Sigmoid colon (tissue), 7 donors: Measurements from ENCODE around the gene SLC26A8. TPM values are rescaled to one million over a fixed set of nuclear protein-coding genes. Genes with fewer than 3 reads are reported as not detected.

ENCODE experiments used
- DNase-seq: peaks from one replicate; pipeline ENCODE4 v3.0.0-alpha.2; 2019
- H3K27ac ChIP-seq, 4 donors: fragments of 200-600 bp; sonication (generic); one replicate each; pipeline ENCODE4 v1.5.1; 2016 to 2019; ENCODE audit warnings: mild to moderate bottlenecking in 1 of 4
- H3K27me3 ChIP-seq, 3 donors: fragments of 200-600 bp; sonication (generic); one replicate each; pipeline ENCODE4 v1.5.1; 2019; ENCODE audit warnings: mild to moderate bottlenecking in 1 of 3
- H3K36me3 ChIP-seq, 4 donors: fragments of 200-600 bp; sonication (generic); one replicate each; pipeline ENCODE4 v1.5.1; 2016 to 2019
- H3K4me1 ChIP-seq, 4 donors: fragments of 200-600 bp; sonication (generic); one replicate each; pipeline ENCODE4 v1.5.1; 2017 to 2019
- H3K4me3 ChIP-seq, 4 donors: fragments of 200-600 bp; sonication (generic); one replicate each; pipeline ENCODE4 v1.5.1; 2017 to 2019; ENCODE audit warnings: mild to moderate bottlenecking in 2 of 4, moderate library complexity in 1 of 4
- H3K9me3 ChIP-seq, 4 donors: fragments of 200-600 bp in 3 of 4; sonication (generic) in 3 of 4; one replicate each; pipeline versions ENCODE4 v1.5.1 to v1.6.1; 2013 to 2019
- EP300 ChIP-seq, 4 donors: sonication (generic); formaldehyde crosslinking; IDR thresholded peaks; one replicate each; pipeline ENCODE4 v1.6.1; 2017; ENCODE audit warnings: antibody characterized with exemption in 4 of 4
- POLR2A ChIP-seq, 2 donors: fragments of 450-650 bp; IDR thresholded peaks; one replicate each; pipeline ENCODE4 v1.6.1; 2016; ENCODE audit warnings: antibody characterized with exemption in 2 of 2, mild to moderate bottlenecking in 2 of 2, moderate library complexity in 2 of 2
- POLR2AphosphoS5 ChIP-seq, 4 donors: sonication (generic); formaldehyde crosslinking; IDR thresholded peaks; one replicate each; pipeline ENCODE4 v1.6.1; 2017; ENCODE audit warnings: antibody characterized with exemption in 4 of 4
- WGBS, 2 donors: extraction: QIAGEN DNeasy Blood & Tissue Kit; methylation state at CpG; one replicate each; pipeline ENCODE4 v1.1.7; 2013; 5-methylcytosine and 5-hydroxymethylcytosine counted together
- intact Hi-C: fragments of 100-400 bp; cut with DNase I; formaldehyde crosslinking; loops from one replicate; pipeline ENCODE4 v1.15.1; 2023
- polyA plus RNA-seq, 3 donors: library from polyadenylated mRNA; stranded (reverse); fragments of 200-250 nt; gene quantifications; one replicate each; pipeline ENCODE4 v1.2.3, GENCODE V29; 2013
- total RNA-seq, 4 donors: library from RNA; depleted of rRNA; stranded (reverse); fragments of >200 nt; gene quantifications; one replicate each; pipeline ENCODE4 v1.1.0, GENCODE V29; 2016
- TF ChIP-seq, protein P1 (sequence below), 4 experiments: fragments of 450-650 bp in 3 of 4; fragments of 200-600 bp in 1 of 4; IDR thresholded peaks; one replicate each; pipeline ENCODE4 v1.5.1; 2016 to 2019; ENCODE audit warnings: antibody characterized with exemption in 4 of 4, mild to moderate bottlenecking in 3 of 4, moderate library complexity in 2 of 4
- donor health status: healthy with polysubstance abuse.
- donor health status: Bipolar disorder and iron deficiency.
- donor health status: healthy.

SLC26A8 gene
- total and polyA plus RNA-seq, 7 donors, result 0.10 TPM; not detected in 6

- H3K4me1 ChIP-seq, result no peaks in the 10 kb centered on the region
- WGBS, 2 donors, result 96 to 97% methylated on average over 30 of the region's 30 CpGs
- no peaks in the 10 kb centered on the region for H3K9me3 ChIP-seq
- no peaks in the 10 kb centered on the region for H3K36me3 ChIP-seq
- H3K4me3 ChIP-seq, result no peak overlapping the region
- intact Hi-C loops, result no loop called here
- H3K27me3 ChIP-seq, result no peaks in the 10 kb centered on the region
- DNase-seq, result no peak
- TF ChIP-seq, protein P1, sequence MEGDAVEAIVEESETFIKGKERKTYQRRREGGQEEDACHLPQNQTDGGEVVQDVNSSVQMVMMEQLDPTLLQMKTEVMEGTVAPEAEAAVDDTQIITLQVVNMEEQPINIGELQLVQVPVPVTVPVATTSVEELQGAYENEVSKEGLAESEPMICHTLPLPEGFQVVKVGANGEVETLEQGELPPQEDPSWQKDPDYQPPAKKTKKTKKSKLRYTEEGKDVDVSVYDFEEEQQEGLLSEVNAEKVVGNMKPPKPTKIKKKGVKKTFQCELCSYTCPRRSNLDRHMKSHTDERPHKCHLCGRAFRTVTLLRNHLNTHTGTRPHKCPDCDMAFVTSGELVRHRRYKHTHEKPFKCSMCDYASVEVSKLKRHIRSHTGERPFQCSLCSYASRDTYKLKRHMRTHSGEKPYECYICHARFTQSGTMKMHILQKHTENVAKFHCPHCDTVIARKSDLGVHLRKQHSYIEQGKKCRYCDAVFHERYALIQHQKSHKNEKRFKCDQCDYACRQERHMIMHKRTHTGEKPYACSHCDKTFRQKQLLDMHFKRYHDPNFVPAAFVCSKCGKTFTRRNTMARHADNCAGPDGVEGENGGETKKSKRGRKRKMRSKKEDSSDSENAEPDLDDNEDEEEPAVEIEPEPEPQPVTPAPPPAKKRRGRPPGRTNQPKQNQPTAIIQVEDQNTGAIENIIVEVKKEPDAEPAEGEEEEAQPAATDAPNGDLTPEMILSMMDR (IDR thresholded peaks at IDR 0.05), result no peak
- TF ChIP-seq POLR2A (IDR thresholded peaks at IDR 0.05), result no peak
- TF ChIP-seq POLR2AphosphoS5 (IDR thresholded peaks at IDR 0.05), result no peak
- TF ChIP-seq EP300 (IDR thresholded peaks at IDR 0.05), result no peak
- no peak overlapping the region for H3K27ac ChIP-seq
These were observed 93.3 kb downstream of the SLC26A8 start for GRCh38 chr6:35931120-35931561.

DNA sequence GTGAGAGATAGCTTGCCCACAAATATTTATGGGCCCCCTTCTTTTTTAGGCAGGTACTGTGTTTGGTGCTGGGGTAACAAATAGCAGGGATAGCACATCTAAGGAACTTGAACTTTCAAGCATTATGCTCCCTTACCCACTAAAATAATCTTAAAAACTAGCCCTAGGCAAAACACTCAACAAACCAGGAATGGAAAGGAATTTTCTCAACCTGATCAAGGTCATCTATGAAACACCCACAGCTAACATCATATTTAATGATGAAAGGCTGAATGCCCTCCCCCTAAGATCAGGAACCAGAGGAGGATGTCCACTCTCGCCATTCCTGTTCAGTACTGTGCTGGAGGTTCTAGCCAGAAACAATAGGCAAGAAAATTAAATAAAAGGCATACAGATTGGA is 94.8 kb downstream of the SLC26A8 start:
- WGBS, 2 donors, result 93 to 96% methylated on average over 1 of the region's 1 CpG
- no peaks in the 10 kb centered on the region for H3K36me3 ChIP-seq
- H3K27ac ChIP-seq, result no peak overlapping the region
- DNase-seq, result no peak
- TF ChIP-seq POLR2A (IDR thresholded peaks at IDR 0.05) (no peak), POLR2AphosphoS5 (IDR thresholded peaks at IDR 0.05) (no peak), EP300 (IDR thresholded peaks at IDR 0.05) (no peak)
- TF ChIP-seq, protein P1 (IDR thresholded peaks at IDR 0.05), result no peak
- intact Hi-C loops, result no loop called here
- H3K9me3 ChIP-seq, result no peaks in the 10 kb centered on the region
- H3K4me1 ChIP-seq, result no peaks in the 10 kb centered on the region
- no peak overlapping the region for H3K4me3 ChIP-seq
- no peaks in the 10 kb centered on the region for H3K27me3 ChIP-seq

DNA sequence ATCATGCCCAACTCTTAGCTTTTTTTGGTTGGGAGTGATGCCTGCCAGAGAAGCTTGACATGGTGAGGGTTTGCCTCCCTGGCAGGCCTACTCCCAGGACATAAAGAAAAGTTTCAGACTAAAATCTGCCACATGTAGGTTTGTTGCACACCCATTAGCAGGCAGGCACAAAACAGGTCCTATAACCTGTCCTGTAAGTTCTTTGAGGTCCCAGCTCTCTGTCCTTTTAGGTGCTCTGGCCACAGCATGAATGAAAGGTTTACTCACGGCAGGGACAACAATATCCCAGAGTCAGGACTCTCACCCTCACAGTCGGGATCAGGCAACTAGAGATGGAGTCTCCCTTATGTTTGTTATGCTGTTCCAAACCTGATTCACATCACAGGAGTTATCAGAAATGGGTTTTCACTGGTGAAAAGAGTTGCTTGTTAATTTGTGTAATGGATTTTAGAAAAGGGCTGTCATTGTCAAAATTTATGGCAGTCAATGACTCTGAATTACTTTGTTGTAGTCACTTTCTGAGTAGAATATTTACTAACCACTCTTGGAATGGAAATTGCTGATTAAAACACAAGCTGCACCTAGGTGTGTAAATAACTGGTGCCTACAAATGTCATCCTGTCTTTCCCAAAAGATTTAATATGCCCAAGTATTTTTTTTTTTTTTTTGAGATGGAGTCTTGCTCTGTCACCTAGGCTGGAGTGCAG is 97.8 kb downstream of the SLC26A8 start:
- 16 to 67% methylated on average over 2 of the region's 2 CpGs for WGBS, 2 donors
- TF ChIP-seq, protein P1 (IDR thresholded peaks at IDR 0.05), result no peak
- TF ChIP-seq POLR2A (IDR thresholded peaks at IDR 0.05) (no peak), EP300 (IDR thresholded peaks at IDR 0.05) (no peak), POLR2AphosphoS5 (IDR thresholded peaks at IDR 0.05) (no peak)
- intact Hi-C loops, result no loop called here

DNA sequence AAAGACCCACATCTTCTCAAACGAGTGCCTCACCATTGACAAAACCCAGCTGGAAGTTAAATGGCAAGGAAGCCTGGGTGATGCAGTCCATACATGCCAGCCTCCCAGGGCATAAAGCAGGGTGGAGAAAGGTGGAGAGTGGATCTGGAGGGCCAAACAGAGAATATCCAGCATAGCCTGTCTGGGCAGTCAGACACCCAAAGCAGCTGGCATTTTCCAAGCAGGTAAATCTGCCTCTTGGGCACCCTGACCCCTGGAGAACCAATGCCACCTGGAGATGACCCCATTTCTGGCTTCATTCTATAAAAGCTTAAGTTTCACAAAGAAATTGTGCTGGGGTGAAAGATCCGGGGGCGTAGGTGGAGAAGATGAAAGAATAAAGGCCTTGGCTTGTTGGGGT is 98.5 kb downstream of the SLC26A8 start:
- intact Hi-C loops, result no loop called here
- H3K9me3 ChIP-seq, result no peaks in the 10 kb centered on the region
- no peak overlapping the region for H3K4me3 ChIP-seq
- no peaks in the 10 kb centered on the region for H3K27me3 ChIP-seq
- H3K27ac ChIP-seq, result no peak overlapping the region
- DNase-seq, result no peak
- 60 to 84% methylated on average over 3 of the region's 3 CpGs for WGBS, 2 donors
- H3K4me1 ChIP-seq, result peaks cover 0 to 12% (median 6%) of the 10 kb centered on the region in 4 donors
- TF ChIP-seq, protein P1 (IDR thresholded peaks at IDR 0.05), result no peak
- no peak for TF ChIP-seq POLR2AphosphoS5 (IDR thresholded peaks at IDR 0.05)
- no peak for TF ChIP-seq POLR2A (IDR thresholded peaks at IDR 0.05)
- no peak for TF ChIP-seq EP300 (IDR thresholded peaks at IDR 0.05)
- no peaks in the 10 kb centered on the region for H3K36me3 ChIP-seq

More for the DNA sequence above, 97.8 kb downstream of the SLC26A8 start:
- H3K4me1 ChIP-seq, result peaks cover 0 to 7% (median 3%) of the 10 kb centered on the region in 4 donors
- H3K27ac ChIP-seq, result no peak overlapping the region
- H3K27me3 ChIP-seq, result no peaks in the 10 kb centered on the region
- H3K4me3 ChIP-seq, result no peak overlapping the region
- no peaks in the 10 kb centered on the region for H3K36me3 ChIP-seq
- DNase-seq, result no peak
- H3K9me3 ChIP-seq, result no peaks in the 10 kb centered on the region
